NB4 (cell line): ENCODE data around the gene FOXP1.

Source experiments
- MYC ChIP-seq: IDR thresholded peaks from 2 replicates; pipeline ENCODE4 v1.6.1; 2011; ENCODE audit warnings: low read depth, low read length
- POLR2A ChIP-seq: IDR thresholded peaks from 2 replicates; pipeline ENCODE4 v1.6.1; 2011; ENCODE audit warnings: mild to moderate bottlenecking; ENCODE audit not compliant: insufficient read length; ENCODE audit errors: extremely low read depth
- TF ChIP-seq, protein P1 (sequence below): IDR thresholded peaks from one replicate; pipeline ENCODE4 v1.5.1; 2012; ENCODE audit warnings: low read depth, low read length

DNA sequence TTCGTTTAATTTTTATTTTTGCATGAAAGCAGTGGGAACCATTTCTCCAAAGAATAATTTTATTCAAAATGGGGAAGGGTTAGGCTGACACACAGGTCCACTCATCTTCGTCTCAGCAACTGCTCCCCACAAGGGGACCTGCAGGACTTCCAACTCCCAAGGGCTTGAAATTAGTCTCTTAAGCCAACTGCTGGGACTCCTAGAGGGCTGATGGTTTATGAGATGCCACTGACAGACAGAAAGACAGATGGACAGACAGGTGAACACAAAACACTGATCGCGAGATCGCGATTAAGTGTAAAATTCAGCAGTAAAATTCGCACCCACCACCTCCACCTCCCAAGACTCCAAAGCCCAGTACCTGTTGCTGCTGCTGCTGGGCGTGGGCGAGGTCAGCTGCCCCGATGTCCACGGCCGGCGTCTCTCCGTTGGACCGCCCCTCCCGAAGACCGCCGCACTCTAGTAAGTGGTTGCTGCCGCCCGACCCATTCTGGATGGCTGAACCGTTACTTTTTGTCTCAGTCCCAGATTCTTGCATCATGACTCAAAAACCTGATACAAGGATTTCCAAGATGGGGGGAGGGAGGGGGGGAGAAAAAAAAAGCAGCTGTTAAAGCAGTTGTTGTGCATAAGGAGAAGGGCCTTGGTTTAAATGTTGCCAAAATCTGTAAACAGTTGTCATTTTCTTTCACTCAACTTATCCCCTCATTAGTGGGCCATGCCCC lies 385.5 kb downstream of the FOXP1 start:
- TF ChIP-seq, protein P1, sequence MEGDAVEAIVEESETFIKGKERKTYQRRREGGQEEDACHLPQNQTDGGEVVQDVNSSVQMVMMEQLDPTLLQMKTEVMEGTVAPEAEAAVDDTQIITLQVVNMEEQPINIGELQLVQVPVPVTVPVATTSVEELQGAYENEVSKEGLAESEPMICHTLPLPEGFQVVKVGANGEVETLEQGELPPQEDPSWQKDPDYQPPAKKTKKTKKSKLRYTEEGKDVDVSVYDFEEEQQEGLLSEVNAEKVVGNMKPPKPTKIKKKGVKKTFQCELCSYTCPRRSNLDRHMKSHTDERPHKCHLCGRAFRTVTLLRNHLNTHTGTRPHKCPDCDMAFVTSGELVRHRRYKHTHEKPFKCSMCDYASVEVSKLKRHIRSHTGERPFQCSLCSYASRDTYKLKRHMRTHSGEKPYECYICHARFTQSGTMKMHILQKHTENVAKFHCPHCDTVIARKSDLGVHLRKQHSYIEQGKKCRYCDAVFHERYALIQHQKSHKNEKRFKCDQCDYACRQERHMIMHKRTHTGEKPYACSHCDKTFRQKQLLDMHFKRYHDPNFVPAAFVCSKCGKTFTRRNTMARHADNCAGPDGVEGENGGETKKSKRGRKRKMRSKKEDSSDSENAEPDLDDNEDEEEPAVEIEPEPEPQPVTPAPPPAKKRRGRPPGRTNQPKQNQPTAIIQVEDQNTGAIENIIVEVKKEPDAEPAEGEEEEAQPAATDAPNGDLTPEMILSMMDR = no peak
- TF ChIP-seq POLR2A = no peak
- no peak for TF ChIP-seq MYC
